ENCODE results near the gene APOBEC3H. TPM values are rescaled to one million over a fixed set of nuclear protein-coding genes. Genes with fewer than 3 reads are reported as not detected.

Gene APOBEC3H
- total and polyA plus RNA-seq, 2 experiments from 2014 or later = not detected

GRCh38 chr22:39091126-39092081, 5.6 kb upstream of the APOBEC3H start (continued):
- TF ChIP-seq STAT1 (IDR thresholded peaks at IDR 0.05; ENCODE audit: unreplicated experiment) (no peak), EZH2 (IDR thresholded peaks at IDR 0.05; ENCODE audit: low read depth, unreplicated experiment) (no peak), REST (IDR thresholded peaks at IDR 0.05; ENCODE audit: unreplicated experiment) (no peak)

GRCh38 chr22:39092111-39092862, 4.8 kb upstream of the APOBEC3H start:
- Mint-ChIP-seq H3K27ac (no peak overlapping the region), H3K4me1 (peaks cover 15% of the 10 kb centered on the region), H3K27me3 (ENCODE audit: insufficient read depth, low read depth, poor library complexity) (peaks cover 20% of the 10 kb centered on the region), H3K4me3 (no peak overlapping the region; the same call in 2 of the 3 replicates), H3K9me3 (no peaks in the 10 kb centered on the region), H3K36me3 (ENCODE audit: low read depth) (no peaks in the 10 kb centered on the region)
- Histone ChIP-seq H3K4me3 (no peak overlapping the region), H3K27me3 (ENCODE audit: insufficient read depth) (no peaks in the 10 kb centered on the region), H2AFZ (no peak overlapping the region), H3K4me2 (no peak overlapping the region), H3K79me2 (replicated peaks; ENCODE audit: insufficient read depth) (no peaks in the 10 kb centered on the region), H3F3A (replicated peaks; ENCODE audit: low read depth) (0 out of 2 replicates have a peak, but pooled peaks cover under 1% of the 10 kb centered on the region), H3K36me3 (ENCODE audit: insufficient read depth) (no peaks in the 10 kb centered on the region), H3K4me1 (ENCODE audit: insufficient read depth) (peaks cover 11% of the 10 kb centered on the region; the same call in 1 of the 2 replicates), H3K9me2 (ENCODE audit: insufficient read depth) (no peaks in the 10 kb centered on the region), H4K20me1 (replicated peaks; ENCODE audit: insufficient read depth) (no peaks in the 10 kb centered on the region), H3K27ac (ENCODE audit: low read depth) (no peak overlapping the region)
- DNase-seq (ENCODE audit: low spot score) (no peak), ATAC-seq (no peak)
- TF ChIP-seq EZH2 (IDR thresholded peaks at IDR 0.05; ENCODE audit: low read depth, unreplicated experiment) = no peak
- no peak for TF ChIP-seq CTCF (conservative IDR thresholded peaks at IDR 0.05; ENCODE audit: low read depth in 2 of 2)
- TF ChIP-seq ZNF114 (CRISPR knock-in tag; IDR thresholded peaks at IDR 0.05) = no peak
- no peak for TF ChIP-seq JUNB (IDR thresholded peaks at IDR 0.05; ENCODE audit: unreplicated experiment)
- no peak for TF ChIP-seq NANOG (IDR thresholded peaks at IDR 0.05; ENCODE audit: borderline replicate concordance)
- no peak for TF ChIP-seq EZH2phosphoT487 (IDR thresholded peaks at IDR 0.05; ENCODE audit: unreplicated experiment)
- no peak for TF ChIP-seq ZNF331 (CRISPR knock-in tag; IDR thresholded peaks at IDR 0.05; ENCODE audit: low read depth)
